ENCODE results near the gene SPON2.

SPON2 gene

DNA sequence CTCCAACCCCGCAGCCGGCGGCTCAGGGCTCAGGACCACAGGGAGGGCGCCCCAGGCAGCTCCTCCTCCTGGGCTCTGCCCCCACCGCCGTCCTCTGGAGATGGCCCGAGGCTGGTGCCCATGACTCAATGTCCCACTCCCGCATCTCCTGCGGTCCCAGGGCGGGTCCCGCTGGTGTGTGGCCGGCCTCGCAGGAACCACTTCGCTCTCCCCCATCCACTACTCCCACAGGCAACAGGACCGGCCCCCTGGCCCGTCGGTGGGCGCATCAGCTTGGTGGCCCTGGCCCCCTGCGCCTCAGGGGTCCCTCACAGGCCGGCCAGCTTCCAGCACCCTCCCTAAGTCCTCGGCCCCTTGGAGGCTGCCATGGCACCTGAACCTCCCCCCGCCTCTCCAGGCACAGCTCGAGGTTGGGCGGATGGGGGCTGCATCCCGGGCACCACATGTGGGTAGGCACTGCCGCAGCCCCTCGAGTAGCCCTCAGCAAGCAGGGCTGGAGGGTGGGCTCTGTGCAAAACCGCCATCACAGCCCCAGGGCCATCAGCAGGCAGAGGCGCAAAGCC is 22.8 kb upstream of the SPON2 start:
- DNase-seq (ENCODE audit: low spot score), result no peak

DNA sequence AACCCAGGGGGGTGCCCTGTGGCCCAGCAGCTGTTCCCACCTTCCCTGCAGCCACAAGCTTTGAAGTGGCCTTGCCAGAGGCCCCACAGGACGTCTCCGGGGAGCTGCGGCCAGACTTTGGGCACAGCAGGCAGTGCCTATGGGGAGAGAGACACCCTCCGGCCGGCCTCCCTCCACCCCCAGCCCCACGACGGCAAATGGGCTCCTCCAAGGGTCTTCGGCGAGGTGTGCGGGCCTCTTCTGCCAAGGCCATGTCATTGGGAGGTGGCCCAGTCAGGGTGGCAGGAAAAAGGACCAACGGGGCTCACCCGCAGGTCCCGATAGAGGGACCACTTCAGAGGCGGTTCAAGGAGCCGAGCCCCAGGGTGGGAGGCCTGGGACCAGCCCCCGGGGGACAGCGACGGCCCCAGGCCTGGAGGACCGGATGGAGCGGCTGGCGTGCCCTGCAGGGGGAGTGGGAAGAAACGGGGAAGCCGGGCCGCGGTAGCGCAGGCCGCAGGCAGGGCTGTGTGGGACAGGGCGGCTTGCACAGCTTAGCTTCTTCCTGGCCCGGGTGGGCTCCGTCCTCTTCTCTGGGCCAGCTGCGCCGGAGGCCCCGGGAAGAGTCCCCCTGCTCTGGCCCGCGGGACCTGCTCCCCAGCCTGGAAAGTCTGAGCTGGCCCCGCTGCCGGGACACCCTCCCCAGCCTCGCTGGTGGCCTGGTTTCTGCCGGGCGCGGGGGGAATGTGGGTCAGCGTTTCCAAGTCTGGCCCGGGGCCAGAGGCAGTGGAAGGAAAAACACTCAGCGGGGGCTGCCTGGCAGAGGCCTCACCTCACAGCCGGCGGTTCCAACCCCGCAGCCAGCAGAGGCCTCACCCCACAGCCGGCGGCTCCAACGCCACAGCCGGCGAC is 21.9 kb upstream of the SPON2 start:
- DNase-seq (ENCODE audit: low spot score), result peak; percentile 49

- peak; percentile 7 for DNase-seq (ENCODE audit: low spot score)
Observed at GRCh38 chr4:1193206-1194009, 21.0 kb upstream of the SPON2 start.

DNA sequence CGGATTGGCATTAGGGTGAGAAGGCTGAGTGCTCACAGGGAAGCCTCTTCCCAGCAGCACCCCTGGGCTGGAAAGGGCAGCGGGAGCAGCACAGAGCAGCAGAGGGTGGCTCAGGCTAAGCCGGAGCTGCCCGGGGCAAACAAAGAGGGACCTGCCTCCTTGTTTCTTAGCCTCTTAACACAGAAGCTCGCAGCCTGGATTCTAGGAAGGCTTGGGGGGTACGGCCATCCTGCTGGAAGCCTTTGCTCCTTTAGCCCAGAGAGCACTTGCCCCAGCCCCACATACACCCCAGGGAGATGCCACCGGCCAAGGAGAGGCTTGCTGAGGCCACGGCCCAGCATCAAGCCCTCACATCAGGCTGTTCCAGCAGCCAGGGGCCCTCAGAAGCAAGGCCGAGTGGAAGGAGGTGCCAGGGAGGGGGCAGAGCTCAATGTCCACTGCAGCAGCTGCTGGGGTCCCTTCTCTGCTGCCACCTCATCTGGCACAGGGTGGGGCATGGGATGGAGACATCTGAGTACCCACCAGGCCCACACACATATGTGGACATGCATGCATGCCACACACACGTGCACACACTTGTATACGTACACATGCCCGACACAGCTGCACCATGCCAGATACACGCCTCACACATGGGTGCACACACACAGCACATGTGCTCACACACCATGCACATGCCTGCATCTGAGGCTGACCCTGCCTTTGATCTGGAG is 20.3 kb upstream of the SPON2 start:
- no peak for DNase-seq (ENCODE audit: low spot score)

GRCh38 chr4:1192091-1192492 is 19.7 kb upstream of the SPON2 start:
- DNase-seq (ENCODE audit: low spot score), result peak; percentile 96

- peak; percentile 4 for DNase-seq (ENCODE audit: low spot score)
Observed at GRCh38 chr4:1191621-1192020, 19.2 kb upstream of the SPON2 start.

DNA sequence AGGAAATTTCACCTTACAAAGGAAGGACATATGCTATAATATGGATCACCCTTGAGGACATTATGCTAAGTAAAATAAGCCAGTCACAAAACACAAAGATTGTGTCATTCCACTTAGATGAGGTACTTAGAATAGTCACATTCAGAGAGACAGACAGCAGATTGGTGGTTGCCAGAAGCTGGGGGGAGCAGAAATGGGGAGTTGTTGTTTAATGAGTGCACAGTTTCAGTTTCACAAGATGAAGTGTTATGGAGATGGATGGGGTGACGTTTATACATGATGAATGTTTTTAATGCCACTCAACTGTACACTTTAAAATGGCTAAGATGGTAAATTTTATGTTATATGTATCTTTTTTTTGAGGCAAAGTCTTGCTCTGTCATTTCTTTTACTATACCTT is 14.8 kb upstream of the SPON2 start:
- DNase-seq (ENCODE audit: low spot score), result no peak

GRCh38 chr4:1183985-1184773 is 11.8 kb upstream of the SPON2 start:
- DNase-seq (ENCODE audit: low spot score), result no peak

- no peak for DNase-seq (ENCODE audit: low spot score)
Observed at GRCh38 chr4:1182313-1182712, 9.9 kb upstream of the SPON2 start.

DNA sequence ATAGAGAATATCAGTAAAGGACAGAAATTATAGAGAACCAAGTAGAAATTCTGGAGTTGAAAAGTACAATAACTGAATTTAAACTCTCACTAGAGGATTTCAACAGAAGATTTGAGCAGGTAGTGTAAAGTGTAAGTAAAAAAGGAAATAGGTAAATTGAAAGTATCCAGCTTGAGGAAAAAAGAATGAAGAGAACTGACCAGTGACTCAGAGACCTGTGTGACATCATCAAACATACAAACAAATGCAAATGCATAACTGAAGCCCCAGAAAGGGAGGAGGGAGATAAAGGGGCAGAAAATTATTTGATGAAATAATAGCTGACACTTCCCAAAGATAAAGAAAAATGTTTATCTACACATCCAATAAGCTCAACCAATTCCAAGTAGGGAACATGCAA is 8.3 kb upstream of the SPON2 start:
- DNase-seq (ENCODE audit: low spot score), result no peak

GRCh38 chr4:1179976-1180375 is 7.6 kb upstream of the SPON2 start:
- DNase-seq (ENCODE audit: low spot score), result no peak

- DNase-seq (ENCODE audit: low spot score), result no peak
Observed at GRCh38 chr4:1179089-1179441, 6.7 kb upstream of the SPON2 start.

DNA sequence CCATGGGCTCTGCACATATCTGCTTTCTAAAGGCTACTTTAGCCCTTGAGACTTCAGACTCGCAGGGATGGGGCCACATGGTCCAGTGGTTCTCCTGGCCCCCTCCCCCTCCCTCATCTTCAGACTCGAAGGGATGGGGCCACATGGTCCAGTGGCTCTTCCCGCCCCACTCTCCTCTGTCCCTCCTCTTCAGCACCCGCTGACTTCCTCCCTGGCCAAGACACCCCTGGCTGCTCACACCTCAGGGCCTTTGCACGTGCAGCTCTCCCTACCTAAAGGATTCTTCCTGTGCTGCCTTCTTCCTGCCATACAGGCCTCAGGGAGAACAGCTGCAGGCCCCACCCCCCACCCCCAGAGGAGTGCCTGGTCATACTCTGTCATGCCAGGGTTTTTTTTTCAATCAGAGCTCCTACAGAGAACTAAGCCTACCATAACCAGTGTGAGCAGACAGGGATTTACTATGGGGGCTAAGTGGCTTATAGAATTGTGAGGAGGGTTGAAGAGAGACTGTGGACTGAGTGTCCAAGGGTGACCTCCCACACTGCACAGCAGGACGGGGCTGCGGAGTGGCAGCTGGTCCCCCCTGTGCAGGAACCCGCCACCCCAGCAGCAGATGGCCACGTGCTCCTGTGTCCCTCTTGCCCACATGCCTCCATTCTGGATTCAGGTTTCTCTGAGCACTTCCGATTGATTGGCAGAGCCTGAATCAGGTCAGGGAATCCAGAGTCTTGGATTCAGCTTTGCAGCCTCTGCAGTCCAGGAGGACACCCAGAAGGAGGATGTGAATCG is 6.1 kb upstream of the SPON2 start:
- no peak for DNase-seq (ENCODE audit: low spot score)

- DNase-seq (ENCODE audit: low spot score), result peak; percentile 84
Observed at GRCh38 chr4:1177274-1178141, 5.1 kb upstream of the SPON2 start.

DNA sequence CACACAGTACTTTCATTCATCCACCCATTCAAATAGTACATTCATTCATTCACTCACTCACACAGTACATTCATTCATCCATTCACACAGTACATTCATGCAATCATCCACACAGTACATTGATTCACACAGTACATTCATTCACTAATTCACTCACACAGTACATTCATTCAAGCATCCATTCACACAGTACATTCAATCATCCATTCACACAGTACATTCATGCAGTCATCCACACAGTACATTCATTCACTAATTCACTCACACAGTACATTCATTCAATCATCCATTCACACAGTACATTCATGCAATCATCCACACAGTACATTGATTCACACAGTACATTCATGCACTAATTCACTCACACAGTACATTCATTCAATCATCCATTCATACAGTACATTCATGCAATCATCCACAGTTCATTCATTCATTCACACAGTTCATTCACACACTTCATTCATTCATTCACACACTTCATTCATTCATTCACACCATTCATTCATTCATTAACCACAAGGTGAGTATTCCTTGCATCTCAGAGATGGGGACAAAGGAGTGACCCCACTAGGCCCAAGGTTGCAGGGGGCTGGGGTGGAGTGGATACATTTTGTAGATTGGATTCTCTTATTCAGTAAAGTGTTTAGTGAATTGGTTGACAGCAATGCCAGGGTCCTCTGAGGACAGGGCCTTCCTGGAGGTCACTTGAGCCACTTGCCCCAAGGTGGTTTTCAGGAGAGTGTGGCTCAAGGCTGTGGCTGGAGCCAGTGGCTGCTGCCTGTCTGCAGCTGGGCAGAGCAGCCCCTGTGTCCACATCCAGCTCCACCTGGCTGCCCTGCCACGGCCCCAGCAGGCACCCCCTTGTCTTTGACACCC is 4.3 kb upstream of the SPON2 start:
- no peak for DNase-seq (ENCODE audit: low spot score)

- DNase-seq (ENCODE audit: low spot score), result no peak
Observed at GRCh38 chr4:1175635-1176229, 3.3 kb upstream of the SPON2 start.

DNA sequence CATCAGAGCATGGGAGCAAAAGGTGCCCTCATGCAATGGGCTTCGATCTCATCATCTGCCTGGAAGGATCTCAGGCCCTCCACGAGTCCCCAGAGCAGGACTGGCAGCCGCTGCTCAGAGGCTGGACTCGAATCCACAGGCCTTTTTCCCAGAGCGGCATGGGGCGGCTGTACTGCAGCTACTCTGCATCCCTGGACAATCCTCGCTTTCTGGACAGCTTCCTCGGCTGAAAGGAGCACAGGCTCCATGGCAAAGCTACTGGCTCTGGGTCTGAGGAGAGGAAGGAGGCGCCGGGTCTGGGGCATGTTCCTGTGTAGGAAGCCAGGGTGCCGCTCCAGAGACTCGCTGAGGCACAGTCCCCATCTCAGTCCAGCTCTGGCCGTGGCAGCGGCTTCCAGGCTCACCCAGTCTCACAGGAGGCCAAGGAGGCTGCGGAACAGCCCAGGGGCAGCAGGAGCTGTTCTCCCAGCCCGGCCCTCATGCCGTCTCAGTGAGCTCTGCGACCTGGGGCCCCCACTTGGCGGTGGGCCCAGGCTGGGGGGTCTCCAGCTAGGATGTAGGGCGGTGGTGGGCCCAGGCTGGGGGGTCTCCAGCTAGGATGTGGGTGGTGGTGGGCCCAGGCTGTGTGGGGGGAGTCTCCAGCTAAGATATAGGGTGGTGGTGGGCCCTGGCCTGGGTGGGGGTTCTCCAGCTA is 2.7 kb upstream of the SPON2 start:
- no peak for DNase-seq (ENCODE audit: low spot score)

Measured in GM03348 (cell line).